ENCODE data around the gene SKP2.

Gene SKP2

DNA sequence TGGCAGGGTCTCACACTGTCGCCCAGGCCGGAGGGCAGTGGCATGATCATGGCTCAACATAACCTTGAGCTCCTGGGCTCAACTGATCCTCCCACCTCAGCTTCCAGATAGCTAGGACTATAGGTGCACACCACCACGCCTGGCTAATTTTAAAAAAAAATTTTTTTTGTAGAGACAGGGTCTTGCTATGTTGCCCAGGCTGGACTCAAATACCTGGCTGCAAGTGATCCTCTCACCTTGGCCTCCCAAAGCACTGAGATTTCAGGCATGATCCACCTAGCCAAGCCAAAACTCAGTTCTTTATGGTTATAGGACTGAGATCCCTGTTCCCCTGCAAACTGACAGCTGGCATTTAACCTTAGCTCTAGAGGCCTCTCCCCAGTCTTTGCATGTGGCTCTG, 5.5 kb upstream of the SKP2 start:
- no peaks in the 10 kb centered on the region for H3K27me3 ChIP-seq (replicated peaks; ENCODE audit: control insufficient read depth, insufficient read depth, low read length)
- no peaks in the 10 kb centered on the region for H3K36me3 ChIP-seq (ENCODE audit: control insufficient read depth, insufficient read depth, low read length)
- no peak for TF ChIP-seq CTCF (IDR thresholded peaks at IDR 0.05; ENCODE audit: insufficient read depth, low read length, poor library complexity, severe bottlenecking)
- no peak for DNase-seq (ENCODE audit: extremely low read depth, insufficient read length)
- H3K4me3 ChIP-seq (replicated peaks; ENCODE audit: low read depth, low read length), result no peak overlapping the region

- no peaks in the 10 kb centered on the region for H3K27me3 ChIP-seq (replicated peaks; ENCODE audit: control insufficient read depth, insufficient read depth, low read length)
- no peaks in the 10 kb centered on the region for H3K36me3 ChIP-seq (ENCODE audit: control insufficient read depth, insufficient read depth, low read length)
- no peak for TF ChIP-seq CTCF (IDR thresholded peaks at IDR 0.05; ENCODE audit: insufficient read depth, low read length, poor library complexity, severe bottlenecking)
- no peak overlapping the region for H3K4me3 ChIP-seq (replicated peaks; ENCODE audit: low read depth, low read length)
- DNase-seq (ENCODE audit: extremely low read depth, insufficient read length), result no peak
Observed at GRCh38 chr5:36147681-36148080, 4.2 kb upstream of the SKP2 start.

DNA sequence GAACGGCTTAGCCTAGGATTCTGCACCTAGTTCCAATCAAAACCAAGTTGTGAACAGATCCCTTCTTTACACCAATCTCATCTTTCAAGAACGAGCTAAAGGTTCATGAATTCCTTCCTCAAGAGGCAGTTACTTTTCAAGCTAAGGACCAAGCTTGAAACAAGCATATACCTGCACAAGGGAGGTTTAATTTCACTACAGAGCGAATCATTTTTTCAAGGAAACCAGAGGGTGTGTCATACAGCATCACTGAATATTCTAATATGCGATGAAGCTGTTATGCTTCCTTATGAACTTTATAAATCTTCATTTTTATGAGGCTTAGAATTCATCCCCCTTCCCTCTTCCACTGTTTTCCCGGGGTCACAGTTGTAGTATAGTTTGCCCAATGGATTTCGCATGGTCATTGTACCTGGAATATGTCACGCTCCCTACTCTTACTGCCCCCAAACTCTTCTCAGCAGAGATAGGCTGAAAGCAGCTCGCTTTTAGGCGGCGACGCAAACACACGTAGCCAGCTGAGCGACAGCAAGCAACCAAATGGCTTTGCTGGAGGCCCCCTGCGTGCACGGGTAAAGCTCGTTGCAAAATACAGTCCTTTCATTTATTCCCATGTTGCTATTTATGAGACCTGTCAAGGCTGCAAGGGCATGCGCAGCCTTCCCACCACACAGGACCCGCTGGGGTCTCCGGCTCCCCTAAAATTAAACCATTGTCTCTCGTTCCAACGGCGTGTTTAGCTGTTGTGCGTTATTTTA, 1.1 kb upstream of the SKP2 start:
- H3K36me3 ChIP-seq (ENCODE audit: control insufficient read depth, insufficient read depth, low read length), result no peaks in the 10 kb centered on the region
- no peak for TF ChIP-seq CTCF (IDR thresholded peaks at IDR 0.05; ENCODE audit: insufficient read depth, low read length, poor library complexity, severe bottlenecking)
- peak; percentile 38 for DNase-seq (ENCODE audit: extremely low read depth, insufficient read length)
- no peaks in the 10 kb centered on the region for H3K27me3 ChIP-seq (replicated peaks; ENCODE audit: control insufficient read depth, insufficient read depth, low read length)
- H3K4me3 ChIP-seq (replicated peaks; ENCODE audit: low read depth, low read length), result peak overlapping the region; percentile 92

DNA sequence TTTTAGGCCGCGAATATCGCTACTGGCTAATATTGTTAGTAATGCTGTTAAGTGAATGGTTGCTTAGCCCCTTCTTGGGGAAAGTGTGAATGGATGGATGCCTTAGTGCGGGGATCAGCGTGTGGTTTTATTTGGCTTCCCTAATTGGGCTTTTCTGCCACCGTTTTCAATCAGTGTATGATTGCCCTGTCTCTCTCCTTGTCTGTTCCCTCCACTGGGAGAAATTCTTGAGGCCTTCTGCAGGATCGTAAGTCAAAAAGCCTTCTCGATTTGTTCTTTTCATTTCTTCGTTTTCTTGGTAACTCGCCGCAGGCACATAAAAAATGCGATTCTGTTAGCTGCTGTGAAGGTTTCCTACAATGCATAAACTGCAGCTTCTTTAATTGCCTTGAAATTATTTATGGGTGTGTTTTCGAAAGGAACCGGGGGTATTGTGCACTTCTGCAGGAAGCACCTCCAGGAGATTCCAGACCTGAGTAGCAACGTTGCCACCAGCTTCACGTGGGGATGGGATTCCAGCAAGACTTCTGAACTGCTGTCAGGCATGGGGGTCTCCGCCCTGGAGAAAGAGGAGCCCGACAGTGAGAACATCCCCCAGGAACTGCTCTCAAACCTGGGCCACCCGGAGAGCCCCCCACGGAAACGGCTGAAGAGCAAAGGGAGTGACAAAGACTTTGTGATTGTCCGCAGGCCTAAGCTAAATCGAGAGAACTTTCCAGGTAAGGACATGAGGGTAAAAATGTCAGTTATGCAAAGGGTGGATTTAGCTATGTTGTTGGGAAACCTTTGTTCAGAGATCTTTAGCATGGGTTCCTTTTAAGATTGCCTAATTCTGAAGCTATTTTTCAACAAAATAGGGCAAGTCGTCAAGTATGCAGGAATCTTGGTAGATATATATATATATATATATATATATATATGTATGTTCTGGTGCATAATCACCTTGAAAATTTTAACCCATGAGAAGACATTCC, 700 bp downstream of the SKP2 start:
- H3K36me3 ChIP-seq (ENCODE audit: control insufficient read depth, insufficient read depth, low read length), result peaks cover 2% of the 10 kb centered on the region; the same call in 1 of the 2 replicates
- no peak for DNase-seq (ENCODE audit: extremely low read depth, insufficient read length)
- TF ChIP-seq CTCF (IDR thresholded peaks at IDR 0.05; ENCODE audit: insufficient read depth, low read length, poor library complexity, severe bottlenecking), result no peak
- no peaks in the 10 kb centered on the region for H3K27me3 ChIP-seq (replicated peaks; ENCODE audit: control insufficient read depth, insufficient read depth, low read length)
- peak overlapping the region; percentile 69 for H3K4me3 ChIP-seq (replicated peaks; ENCODE audit: low read depth, low read length)

DNA sequence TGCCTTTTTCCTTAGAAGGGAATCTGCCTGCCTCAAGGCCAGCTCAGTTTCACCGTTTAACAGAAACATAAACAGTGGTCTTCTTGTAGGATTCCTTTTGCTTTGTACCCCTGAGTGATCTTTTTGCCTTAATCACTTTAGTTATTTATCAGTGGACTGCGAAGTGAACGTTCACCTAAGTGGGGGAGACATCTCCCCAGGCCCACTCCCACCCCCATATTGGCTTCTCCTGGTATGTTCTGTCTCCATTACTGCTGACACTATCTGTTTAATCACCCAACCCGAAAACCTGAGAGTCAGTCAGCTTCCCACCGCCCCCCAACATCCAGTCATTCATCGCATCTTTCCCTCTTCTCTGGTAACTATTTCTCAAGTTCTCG, 1.4 kb downstream of the SKP2 start:
- TF ChIP-seq CTCF (IDR thresholded peaks at IDR 0.05; ENCODE audit: insufficient read depth, low read length, poor library complexity, severe bottlenecking), result no peak
- no peak for DNase-seq (ENCODE audit: extremely low read depth, insufficient read length)
- Histone ChIP-seq H3K27me3 (replicated peaks; ENCODE audit: control insufficient read depth, insufficient read depth, low read length) (no peaks in the 10 kb centered on the region), H3K36me3 (ENCODE audit: control insufficient read depth, insufficient read depth, low read length) (peaks cover 2% of the 10 kb centered on the region; the same call in 1 of the 2 replicates), H3K4me3 (replicated peaks; ENCODE audit: low read depth, low read length) (peak overlapping the region; percentile 69)
